Muscle layer of colon (tissue), 2 donors: ENCODE results near the gene SLC5A2.

Source experiments
- H3K27ac ChIP-seq: one replicate; pipeline ENCODE4 v1.7.0; 2013; ENCODE audit warnings: low read depth, mild to moderate bottlenecking, low read length, moderate library complexity
- H3K27me3 ChIP-seq, 2 donors: one replicate each; pipeline ENCODE4 v1.7.0; 2013; ENCODE audit warnings: low read length in 2 of 2, mild to moderate bottlenecking in 2 of 2; ENCODE audit not compliant: insufficient read depth in 2 of 2, control insufficient read depth in 1 of 2
- H3K36me3 ChIP-seq: one replicate; pipeline ENCODE4 v1.7.0; 2013; ENCODE audit warnings: mild to moderate bottlenecking, low read length; ENCODE audit not compliant: insufficient read depth
- H3K4me1 ChIP-seq: one replicate; pipeline ENCODE4 v1.7.0; 2013; ENCODE audit warnings: mild to moderate bottlenecking, low read length; ENCODE audit not compliant: insufficient read depth
- H3K4me3 ChIP-seq, 2 donors: one replicate each; pipeline ENCODE4 v1.7.0; 2013; ENCODE audit warnings: low read length in 2 of 2, low read depth in 1 of 2, mild to moderate bottlenecking in 1 of 2, moderate library complexity in 1 of 2
- H3K9ac ChIP-seq: one replicate; pipeline ENCODE4 v1.7.0; 2013; ENCODE audit warnings: low read length
- H3K9me3 ChIP-seq: one replicate; pipeline ENCODE4 v1.7.0; 2013; ENCODE audit warnings: mild to moderate bottlenecking, low read length
- donor health status: abdominal sarcoma.
- donor health status: Adenocarcinoma of cecum.

SLC5A2 gene

GRCh38 chr16:31452631-31453106, 30.3 kb upstream of the SLC5A2 start:
- no peak overlapping the region for H3K9ac ChIP-seq

GRCh38 chr16:31453255-31454204, 29.4 kb upstream of the SLC5A2 start:
- no peaks in the 10 kb centered on the region for H3K27me3 ChIP-seq
- H3K9ac ChIP-seq, result no peak overlapping the region
- no peak overlapping the region for H3K4me3 ChIP-seq
- H3K9me3 ChIP-seq, result no peaks in the 10 kb centered on the region
- no peaks in the 10 kb centered on the region for H3K36me3 ChIP-seq
- H3K27ac ChIP-seq, result no peak overlapping the region
- H3K4me1 ChIP-seq, result peaks cover 53% of the 10 kb centered on the region

More at GRCh38 chr16:31452631-31453106, 30.3 kb upstream of the SLC5A2 start:
- no peaks in the 10 kb centered on the region for H3K9me3 ChIP-seq
- no peaks in the 10 kb centered on the region for H3K36me3 ChIP-seq
- H3K27me3 ChIP-seq, result no peaks in the 10 kb centered on the region
- no peak overlapping the region for H3K4me3 ChIP-seq
- peaks cover 48% of the 10 kb centered on the region for H3K4me1 ChIP-seq
- H3K27ac ChIP-seq, result no peak overlapping the region

- Histone ChIP-seq H3K9ac (no peak overlapping the region), H3K4me3 (no peak overlapping the region), H3K36me3 (no peaks in the 10 kb centered on the region), H3K27ac (no peak overlapping the region), H3K4me1 (peaks cover 62% of the 10 kb centered on the region), H3K27me3 (no peaks in the 10 kb centered on the region), H3K9me3 (no peaks in the 10 kb centered on the region)
Observed at GRCh38 chr16:31455601-31456314, 27.2 kb upstream of the SLC5A2 start.

- Histone ChIP-seq H3K9me3 (no peaks in the 10 kb centered on the region), H3K27me3 (no peaks in the 10 kb centered on the region), H3K9ac (no peak overlapping the region), H3K36me3 (peaks cover 3% of the 10 kb centered on the region), H3K4me3 (no peak overlapping the region), H3K4me1 (peaks cover 54% of the 10 kb centered on the region), H3K27ac (no peak overlapping the region)
Observed at GRCh38 chr16:31456988-31457360, 25.9 kb upstream of the SLC5A2 start.

- Histone ChIP-seq H3K9ac (peak overlapping the region; percentile 79), H3K9me3 (no peaks in the 10 kb centered on the region), H3K27ac (peak overlapping the region; percentile 96), H3K36me3 (peaks cover 11% of the 10 kb centered on the region), H3K4me1 (peaks cover 45% of the 10 kb centered on the region), H3K27me3 (no peaks in the 10 kb centered on the region), H3K4me3 (peak overlapping the region; percentile 69 to 78)
Observed at GRCh38 chr16:31458073-31458843, 24.7 kb upstream of the SLC5A2 start.

GRCh38 chr16:31458844-31459686, 23.9 kb upstream of the SLC5A2 start, which contains the start of gene ARMC5:
Gene ARMC5 (plus strand): TSS chr16:31459501. CDS start chr16:31459525, 24 bp downstream.
- H3K9me3 ChIP-seq, result no peaks in the 10 kb centered on the region
- peak within 1 kb of the TSS; percentile 79 for H3K9ac ChIP-seq
- peaks cover 39% of the 10 kb centered on the region for H3K4me1 ChIP-seq
- no peaks in the 10 kb centered on the region for H3K27me3 ChIP-seq
- H3K27ac ChIP-seq, result peak within 1 kb of the TSS; percentile 96
- peaks cover 11% of the 10 kb centered on the region for H3K36me3 ChIP-seq
- H3K4me3 ChIP-seq, result peak within 1 kb of the TSS; percentile 69 to 78

- H3K4me1 ChIP-seq, result peaks cover 39% of the 10 kb centered on the region
- H3K9me3 ChIP-seq, result no peaks in the 10 kb centered on the region
- H3K9ac ChIP-seq, result peak overlapping the region; percentile 36
- peak overlapping the region; percentile 69 to 78 for H3K4me3 ChIP-seq
- H3K27me3 ChIP-seq, result no peaks in the 10 kb centered on the region
- H3K36me3 ChIP-seq, result peaks cover 11% of the 10 kb centered on the region
- peak overlapping the region; percentile 96 for H3K27ac ChIP-seq
Observed at GRCh38 chr16:31459687-31460581, 23.0 kb upstream of the SLC5A2 start.

- H3K9me3 ChIP-seq, result no peaks in the 10 kb centered on the region
- peak overlapping the region; percentile 69 for H3K27ac ChIP-seq
- H3K4me1 ChIP-seq, result peaks cover 33% of the 10 kb centered on the region
- H3K27me3 ChIP-seq, result no peaks in the 10 kb centered on the region
- peak overlapping the region in 1 of 2 donors; percentile 52 for H3K4me3 ChIP-seq
- H3K9ac ChIP-seq, result peak overlapping the region; percentile 36
- H3K36me3 ChIP-seq, result peaks cover 11% of the 10 kb centered on the region
Observed at GRCh38 chr16:31460582-31461002, 22.3 kb upstream of the SLC5A2 start.

GRCh38 chr16:31461201-31461920, 21.6 kb upstream of the SLC5A2 start:
- H3K27me3 ChIP-seq, result no peaks in the 10 kb centered on the region
- no peak overlapping the region for H3K27ac ChIP-seq
- H3K4me3 ChIP-seq, result no peak overlapping the region
- H3K9me3 ChIP-seq, result no peaks in the 10 kb centered on the region
- H3K36me3 ChIP-seq, result peaks cover 11% of the 10 kb centered on the region
- no peak overlapping the region for H3K9ac ChIP-seq
- H3K4me1 ChIP-seq, result peaks cover 27% of the 10 kb centered on the region
